Stimulated activated CD8-positive, alpha-beta memory T cell treated with anti-CD3 and anti-CD28 coated beads, Interleukin-2, amount 100 ng/mL, for 1 hour (primary cell): ENCODE data around the gene OAS2.

Experiments used
- DNase-seq, 2 donors: peaks; one replicate each; pipeline ENCODE4 v3.0.0-alpha.2; 2020; ENCODE audit warnings: low read depth in 2 of 2

The OAS2 gene

GRCh38 chr12:113057565-113058485, 79.5 kb downstream of the OAS2 start:
- no peak for DNase-seq

GRCh38 chr12:113058553-113058952, 80.2 kb downstream of the OAS2 start:
- no peak for DNase-seq

GRCh38 chr12:113059071-113059595, 80.8 kb downstream of the OAS2 start:
- DNase-seq: no peak

- DNase-seq: no peak
Observed at GRCh38 chr12:113060336-113060960, 82.1 kb downstream of the OAS2 start.

GRCh38 chr12:113061061-113061694, 82.9 kb downstream of the OAS2 start:
- DNase-seq: no peak
